Tongue (tissue), 2 donors: ENCODE measurements around the gene OXCT1. TPM values are rescaled to one million over a fixed set of nuclear protein-coding genes. Genes with fewer than 3 reads are reported as not detected.
"Not testable (repeated sequence)": the region's sequence is repeated elsewhere in the genome, so short reads cannot be mapped to it uniquely, and the experiment has no call there.

Experiments used
- DNase-seq: peaks from one replicate; pipeline ENCODE4 v3.0.0-alpha.2; 2015
- total RNA-seq: library from RNA; depleted of rRNA; stranded (reverse); fragments of >200 nt; gene quantifications from one replicate; pipeline ENCODE4 v1.2.3, GENCODE V29; 2014

The OXCT1 gene
- total RNA-seq, 1 donor from 2014 or later: 25.8 TPM

DNA sequence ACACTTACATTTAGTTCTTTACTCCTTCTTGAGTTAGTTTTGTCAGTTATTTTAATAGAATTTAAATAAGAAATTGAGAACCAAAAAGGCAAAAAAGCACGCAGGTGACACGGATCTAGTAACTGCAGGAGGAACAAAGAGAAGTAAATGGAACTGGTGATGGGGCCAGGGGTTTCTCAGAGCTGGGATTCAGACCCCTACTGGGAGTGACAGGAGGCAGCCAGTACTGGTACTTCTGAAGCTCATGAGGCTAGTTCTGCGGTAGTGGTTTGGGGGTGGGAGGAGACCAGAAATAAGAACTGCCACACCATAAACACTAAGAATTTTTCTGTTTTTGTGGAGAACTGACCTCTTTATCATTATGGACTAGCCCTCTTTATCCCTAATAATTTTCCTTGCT is 48.2 kb downstream of the OXCT1 start:
- no peak for DNase-seq

DNA sequence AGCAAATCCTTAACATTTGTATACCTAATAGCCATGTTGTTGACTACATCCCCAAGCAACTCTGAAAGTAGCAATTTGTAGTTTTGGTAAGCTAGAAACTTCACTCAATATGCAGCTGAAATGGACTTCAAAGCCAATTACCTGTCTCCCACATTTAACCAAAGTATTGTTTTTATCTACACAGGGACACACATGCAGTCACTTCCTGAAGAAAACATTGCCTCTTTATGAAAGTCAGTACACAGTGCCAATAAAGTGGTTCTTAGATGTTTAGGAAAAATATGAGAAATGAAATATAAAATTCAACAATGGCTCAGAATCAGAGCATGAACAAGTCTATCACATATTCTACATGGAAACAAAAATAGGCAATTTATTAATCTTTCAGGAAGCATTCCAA is 49.2 kb downstream of the OXCT1 start:
- no peak for DNase-seq

DNA sequence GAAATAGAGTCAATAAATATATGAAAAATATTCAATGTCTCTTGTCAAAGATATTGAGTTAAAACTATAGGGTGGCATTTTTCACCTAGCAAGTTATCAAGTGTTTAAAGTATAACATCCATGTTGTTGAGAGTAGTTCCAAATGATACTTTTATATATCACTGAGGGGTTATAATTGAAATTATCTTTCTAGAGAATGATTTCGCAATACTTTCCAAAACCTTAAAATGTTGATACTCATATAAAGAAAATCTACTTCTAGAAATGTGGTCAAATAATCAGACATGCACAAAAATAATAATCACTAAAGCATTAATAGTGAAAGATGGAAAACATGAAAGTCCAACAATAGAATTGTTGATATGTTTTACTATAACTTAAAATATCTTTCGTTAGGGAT is 50.1 kb downstream of the OXCT1 start:
- no peak for DNase-seq

- no peak for DNase-seq
Measured at GRCh38 chr5:41817625-41818301, 52.5 kb downstream of the OXCT1 start.

GRCh38 chr5:41815663-41816229 is 54.5 kb downstream of the OXCT1 start:
- no peak for DNase-seq

- peak; percentile 24 for DNase-seq
Measured at GRCh38 chr5:41815261-41815660, 55.0 kb downstream of the OXCT1 start.

DNA sequence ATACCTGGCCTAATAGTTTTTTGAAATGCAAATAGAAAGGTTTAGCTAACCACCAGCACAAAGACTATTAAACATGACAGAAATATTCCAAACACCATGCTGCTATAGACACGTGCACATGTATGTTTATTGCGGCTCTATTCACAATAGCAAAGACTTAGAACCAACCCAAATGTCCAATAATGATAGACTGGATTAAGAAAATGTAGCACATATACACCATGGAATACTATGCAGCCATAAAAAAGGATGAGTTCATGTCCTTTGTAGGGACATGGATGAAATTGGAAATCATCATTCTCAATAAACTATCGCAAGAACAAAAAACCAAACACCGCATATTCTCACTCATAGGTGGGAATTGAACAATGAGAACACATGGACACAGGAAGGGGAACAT is 55.9 kb downstream of the OXCT1 start:
- DNase-seq: not testable (repeated sequence)

GRCh38 chr5:41812156-41812555 is 58.1 kb downstream of the OXCT1 start:
- no peak for DNase-seq

DNA sequence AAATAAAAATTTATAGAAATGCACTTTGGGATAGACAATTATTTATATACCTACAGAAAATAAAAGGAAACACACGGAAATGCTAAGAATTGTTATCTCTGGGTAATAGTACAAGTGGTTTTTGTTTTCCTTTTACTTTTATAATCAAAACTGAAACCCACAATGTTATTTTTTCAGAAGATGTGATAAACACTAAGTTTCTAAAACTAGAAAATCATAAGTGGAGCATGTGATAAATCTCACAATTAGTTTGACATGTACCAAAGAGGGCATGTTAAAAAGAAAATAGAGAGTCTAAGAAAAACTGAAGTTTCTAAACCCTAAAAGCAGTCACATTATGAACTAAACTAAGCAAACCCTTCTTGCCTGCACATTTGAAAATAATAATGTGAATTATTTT is 61.1 kb downstream of the OXCT1 start:
- DNase-seq: no peak

- no peak for DNase-seq
Measured at GRCh38 chr5:41808294-41808693, 61.9 kb downstream of the OXCT1 start.

GRCh38 chr5:41797662-41798061 is 72.6 kb downstream of the OXCT1 start:
- DNase-seq: no peak

DNA sequence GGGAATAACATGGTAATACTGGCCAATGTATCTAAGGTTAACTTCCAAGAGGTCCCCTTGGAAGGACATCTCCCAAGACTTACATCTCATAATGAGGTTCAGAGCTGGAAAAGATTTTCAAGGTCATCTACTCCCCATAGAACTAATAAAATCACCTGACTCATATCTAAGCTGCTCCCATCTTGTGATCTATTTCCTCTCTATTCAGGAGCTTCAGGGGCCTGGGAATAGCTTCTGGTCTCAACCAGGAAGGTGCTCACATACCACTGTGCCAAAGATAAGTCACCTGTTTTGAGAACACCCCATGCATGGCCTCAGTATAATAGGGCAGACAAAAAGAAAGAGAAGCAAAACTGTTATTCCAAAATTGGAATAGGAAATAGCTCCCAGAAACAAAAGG is 74.2 kb downstream of the OXCT1 start:
- DNase-seq: no peak

DNA sequence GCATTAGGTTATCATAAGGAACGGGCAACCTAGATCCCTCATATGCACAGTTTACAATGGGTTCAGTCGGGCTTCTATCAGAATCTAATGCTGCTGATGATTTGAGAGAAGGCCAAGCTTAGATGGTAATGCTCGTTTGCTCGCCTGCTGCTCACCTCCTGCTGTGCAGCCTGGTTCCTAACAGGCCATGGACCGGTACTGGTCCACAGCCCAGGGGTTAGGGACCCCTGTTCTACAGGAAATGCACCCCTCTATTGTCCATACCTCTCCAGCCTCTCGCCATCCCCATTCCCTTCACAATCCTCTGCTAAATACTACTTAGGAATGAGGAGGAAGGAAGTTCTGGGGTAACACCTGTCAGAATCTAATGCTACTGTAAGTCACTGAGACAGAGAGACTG is 75.1 kb downstream of the OXCT1 start:
- DNase-seq: no peak

GRCh38 chr5:41794471-41794870 is 75.8 kb downstream of the OXCT1 start:
- peak; percentile 79 for DNase-seq

- peak; percentile 90 for DNase-seq
Measured at GRCh38 chr5:41793141-41793770, 77.0 kb downstream of the OXCT1 start.

GRCh38 chr5:41790038-41790776 is 80.0 kb downstream of the OXCT1 start:
- DNase-seq: peak; percentile 64

- DNase-seq: no peak
Measured at GRCh38 chr5:41789434-41789833, 80.8 kb downstream of the OXCT1 start.

- DNase-seq: peak; percentile 57
Measured at GRCh38 chr5:41788941-41789368, 81.3 kb downstream of the OXCT1 start.

GRCh38 chr5:41787265-41787664 is 83.0 kb downstream of the OXCT1 start:
- DNase-seq: no peak

GRCh38 chr5:41785061-41785460 is 85.2 kb downstream of the OXCT1 start:
- DNase-seq: no peak

GRCh38 chr5:41778410-41778809 is 91.8 kb downstream of the OXCT1 start:
- no peak for DNase-seq

GRCh38 chr5:41776435-41776834 is 93.8 kb downstream of the OXCT1 start:
- DNase-seq: no peak

DNA sequence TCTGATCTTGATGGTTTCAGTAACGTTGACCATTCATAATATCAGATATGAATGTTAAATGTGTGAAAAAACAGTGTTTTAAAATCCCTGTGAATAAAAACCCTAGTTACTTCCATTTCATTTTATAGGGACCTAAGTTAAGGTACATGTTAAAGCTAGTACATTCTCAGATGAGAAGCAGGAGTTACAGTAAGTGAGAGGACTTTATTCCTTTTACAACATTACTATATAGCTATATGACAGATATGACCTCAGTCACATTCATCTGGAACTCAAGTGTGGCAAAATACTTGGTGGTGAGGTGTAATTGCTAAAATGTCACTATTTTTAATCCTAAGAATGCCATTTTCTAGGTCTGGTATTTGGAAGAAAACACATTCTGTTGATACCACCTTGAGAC is 96.4 kb downstream of the OXCT1 start:
- DNase-seq: no peak
